ENCODE results near the gene IFI27.
"Not testable (repeated sequence)": the region's sequence is repeated elsewhere in the genome, so short reads cannot be mapped to it uniquely, and the experiment has no call there.

DNA sequence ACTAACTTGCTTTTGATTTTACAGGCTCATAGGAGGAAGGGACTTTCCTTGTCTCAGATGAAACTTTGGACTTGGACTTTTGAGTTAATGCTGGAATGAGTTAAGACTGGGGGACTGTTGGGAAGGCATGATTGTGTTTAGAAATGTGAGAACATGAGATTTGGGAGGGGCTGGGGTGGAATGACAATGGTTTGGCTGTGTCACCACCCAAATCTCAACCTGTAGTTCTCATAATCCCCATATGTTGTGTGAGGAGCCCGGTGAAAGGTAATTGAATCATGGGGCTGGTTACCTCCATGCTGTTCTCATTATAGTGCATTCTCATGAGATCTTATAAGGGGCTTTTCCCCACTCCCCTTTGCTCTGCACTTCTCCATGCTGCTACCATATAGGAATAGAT, 45.6 kb downstream of the IFI27 start:
- TF ChIP-seq, protein P1, sequence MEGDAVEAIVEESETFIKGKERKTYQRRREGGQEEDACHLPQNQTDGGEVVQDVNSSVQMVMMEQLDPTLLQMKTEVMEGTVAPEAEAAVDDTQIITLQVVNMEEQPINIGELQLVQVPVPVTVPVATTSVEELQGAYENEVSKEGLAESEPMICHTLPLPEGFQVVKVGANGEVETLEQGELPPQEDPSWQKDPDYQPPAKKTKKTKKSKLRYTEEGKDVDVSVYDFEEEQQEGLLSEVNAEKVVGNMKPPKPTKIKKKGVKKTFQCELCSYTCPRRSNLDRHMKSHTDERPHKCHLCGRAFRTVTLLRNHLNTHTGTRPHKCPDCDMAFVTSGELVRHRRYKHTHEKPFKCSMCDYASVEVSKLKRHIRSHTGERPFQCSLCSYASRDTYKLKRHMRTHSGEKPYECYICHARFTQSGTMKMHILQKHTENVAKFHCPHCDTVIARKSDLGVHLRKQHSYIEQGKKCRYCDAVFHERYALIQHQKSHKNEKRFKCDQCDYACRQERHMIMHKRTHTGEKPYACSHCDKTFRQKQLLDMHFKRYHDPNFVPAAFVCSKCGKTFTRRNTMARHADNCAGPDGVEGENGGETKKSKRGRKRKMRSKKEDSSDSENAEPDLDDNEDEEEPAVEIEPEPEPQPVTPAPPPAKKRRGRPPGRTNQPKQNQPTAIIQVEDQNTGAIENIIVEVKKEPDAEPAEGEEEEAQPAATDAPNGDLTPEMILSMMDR (IDR thresholded peaks at IDR 0.05) = not testable (repeated sequence)
- TF ChIP-seq POLR2A (IDR thresholded peaks at IDR 0.05) = not testable (repeated sequence)

Measured in adrenal gland (tissue), 5 donors.